ENCODE measurements around the gene PFAS. TPM values are rescaled to one million over a fixed set of nuclear protein-coding genes. Genes with fewer than 3 reads are reported as not detected.

The PFAS gene
- total and polyA plus RNA-seq, 10 donors: 12.6 to 70.3 (median 26.4) TPM

GRCh38 chr17:8300627-8301242 is 51.6 kb downstream of the PFAS start:
- H3K4me1 ChIP-seq: peaks cover 0 to 19% (median 10%) of the 10 kb centered on the region in 6 donors
- no peak overlapping the region for H3K27ac ChIP-seq
- 13 to 14% (median 13%) methylated on average over 8 of the region's 8 CpGs for WGBS, 5 donors
- H3K36me3 ChIP-seq: no peaks in the 10 kb centered on the region
- intact Hi-C loops (cut with DNase I; ENCODE audit: low total_unique reads): loop anchor here (10.0 kb wide), 1 partner anchor 226 kb away; no protein-coding TSS in a partner anchor
- TF ChIP-seq POLR2A (IDR thresholded peaks at IDR 0.05): no peak
- TF ChIP-seq CTCF (IDR thresholded peaks at IDR 0.05 in 8 of 11, conservative IDR thresholded peaks at IDR 0.05 in 3 of 11): peak; percentile 66 to 87 (median 83)
- TF ChIP-seq POLR2AphosphoS5 (IDR thresholded peaks at IDR 0.05): peak in 1 of 3 donors; percentile 61
- peak; percentile 90 for DNase-seq
- no peaks in the 10 kb centered on the region for H3K27me3 ChIP-seq (replicated peaks in 1 of 7)
- no peaks in the 10 kb centered on the region for H3K9me3 ChIP-seq
- no peak overlapping the region for H3K4me3 ChIP-seq

GRCh38 chr17:8310601-8311123 is 61.6 kb downstream of the PFAS start:
- no peak for TF ChIP-seq POLR2A (IDR thresholded peaks at IDR 0.05)
- peaks cover 0 to 49% (median 9%) of the 10 kb centered on the region in 7 donors for H3K27me3 ChIP-seq (replicated peaks in 1 of 7)
- H3K27ac ChIP-seq: peak overlapping the region in 6 of 8 donors; percentile 7 to 70 (median 60)
- WGBS, 5 donors: 45 to 69% (median 53%) methylated on average over 9 to 10 of the region's 10 CpGs
- no peaks in the 10 kb centered on the region for H3K9me3 ChIP-seq
- DNase-seq: no peak
- H3K4me3 ChIP-seq: peak overlapping the region in 7 of 8 donors; percentile 7 to 56 (median 27)
- H3K4me1 ChIP-seq: peaks cover 0 to 16% (median 3%) of the 10 kb centered on the region in 6 donors
- intact Hi-C loops (cut with DNase I; ENCODE audit: low total_unique reads): no loop called here
- peaks cover 0 to 7% (median 0%) of the 10 kb centered on the region in 6 donors for H3K36me3 ChIP-seq

- intact Hi-C loops (cut with DNase I; ENCODE audit: low total_unique reads): no loop called here
- Histone ChIP-seq H3K27me3 (replicated peaks in 1 of 7) (peaks cover 0 to 55% (median 9%) of the 10 kb centered on the region in 7 donors), H3K4me1 (peaks cover 0 to 16% (median 3%) of the 10 kb centered on the region in 6 donors), H3K27ac (peak overlapping the region in 5 of 8 donors; percentile 56 to 70 (median 61)), H3K9me3 (no peaks in the 10 kb centered on the region), H3K36me3 (peaks cover 0 to 12% (median 0%) of the 10 kb centered on the region in 6 donors), H3K4me3 (peak overlapping the region in 6 of 8 donors; percentile 14 to 56 (median 28))
- TF ChIP-seq POLR2A (IDR thresholded peaks at IDR 0.05) (no peak), POLR2AphosphoS5 (IDR thresholded peaks at IDR 0.05) (peak in 1 of 3 donors; percentile 24)
- DNase-seq: no peak
- 68 to 76% (median 73%) methylated on average over 21 to 25 of the region's 25 CpGs for WGBS, 5 donors
Measured at GRCh38 chr17:8311131-8311790, 62.2 kb downstream of the PFAS start.

- whole genome bisulfite sequencing, 5 donors: 75 to 86% (median 80%) methylated on average over 12 to 13 of the region's 13 CpGs
- peak; percentile 64 for DNase-seq
- Histone ChIP-seq H3K9me3 (no peaks in the 10 kb centered on the region), H3K27me3 (replicated peaks in 1 of 7) (peaks cover 0 to 56% (median 9%) of the 10 kb centered on the region in 7 donors), H3K36me3 (peaks cover 0 to 12% (median 0%) of the 10 kb centered on the region in 6 donors), H3K4me3 (no peak overlapping the region), H3K4me1 (peaks cover 0 to 16% (median 3%) of the 10 kb centered on the region in 6 donors), H3K27ac (no peak overlapping the region)
- TF ChIP-seq POLR2A (IDR thresholded peaks at IDR 0.05) (no peak), POLR2AphosphoS5 (IDR thresholded peaks at IDR 0.05) (no peak), CTCF (IDR thresholded peaks at IDR 0.05 in 8 of 11, conservative IDR thresholded peaks at IDR 0.05 in 3 of 11) (no peak)
- intact Hi-C loops (cut with DNase I; ENCODE audit: low total_unique reads): no loop called here
Measured at GRCh38 chr17:8312251-8312650, 63.2 kb downstream of the PFAS start.
